HG03175 (cell line): ENCODE results near the gene SV2C.
"Not testable (repeated sequence)": the region's sequence is repeated elsewhere in the genome, so short reads cannot be mapped to it uniquely, and the experiment has no call there.

Experiments used
- ATAC-seq: cut with Tn5 transposase; IDR thresholded peaks from one replicate; pipeline ENCODE4 v1.9.1; 2021; ENCODE audit warnings: mild to moderate bottlenecking, moderate library complexity; ENCODE audit not compliant: unreplicated experiment

Gene SV2C

DNA sequence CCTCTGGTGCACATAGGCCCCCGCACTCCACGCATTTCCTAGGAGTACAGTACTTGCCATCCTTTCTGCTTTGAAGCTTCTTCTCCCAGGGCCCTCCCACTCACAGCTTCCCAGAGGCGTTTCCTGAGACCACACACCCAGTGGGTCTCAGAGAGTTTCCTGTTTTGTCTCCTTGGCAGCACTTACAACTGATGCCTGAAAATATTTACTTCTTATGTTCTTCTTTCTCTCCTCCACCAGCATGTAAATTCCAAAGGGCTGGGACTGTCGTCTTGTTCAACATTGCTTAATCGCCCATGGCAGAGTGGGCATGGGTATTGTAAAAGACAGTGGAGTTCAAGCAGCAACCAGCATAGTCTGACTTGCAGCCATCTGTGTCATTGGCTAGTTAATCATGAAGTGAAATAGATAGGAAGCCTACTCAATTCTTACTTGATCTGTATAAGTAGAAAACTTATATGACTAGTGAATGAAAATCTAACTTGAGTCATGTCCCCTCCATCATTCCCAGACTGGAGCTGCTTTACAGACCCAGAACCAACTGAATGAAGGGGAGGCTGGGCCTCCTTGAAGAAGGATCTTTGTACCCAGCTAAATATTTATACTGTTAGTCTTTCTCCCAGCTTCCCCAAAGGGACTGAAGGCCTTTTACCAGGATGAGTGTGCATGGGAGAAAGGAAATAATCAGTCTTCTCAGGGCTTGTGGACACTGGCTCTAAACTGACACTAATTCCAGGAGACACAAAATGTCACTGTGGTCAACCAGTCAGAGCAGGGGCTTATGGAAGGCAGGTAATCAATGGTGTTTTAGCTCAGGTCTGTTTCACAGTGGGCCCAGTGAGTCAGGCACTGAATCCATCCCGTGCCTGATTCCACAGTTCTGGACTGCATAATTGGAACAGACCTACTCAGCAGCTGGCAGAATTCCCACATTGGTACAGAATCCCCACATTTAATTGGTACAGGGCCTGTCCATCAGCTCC, 116.4 kb downstream of the SV2C start:
- no peak for ATAC-seq

DNA sequence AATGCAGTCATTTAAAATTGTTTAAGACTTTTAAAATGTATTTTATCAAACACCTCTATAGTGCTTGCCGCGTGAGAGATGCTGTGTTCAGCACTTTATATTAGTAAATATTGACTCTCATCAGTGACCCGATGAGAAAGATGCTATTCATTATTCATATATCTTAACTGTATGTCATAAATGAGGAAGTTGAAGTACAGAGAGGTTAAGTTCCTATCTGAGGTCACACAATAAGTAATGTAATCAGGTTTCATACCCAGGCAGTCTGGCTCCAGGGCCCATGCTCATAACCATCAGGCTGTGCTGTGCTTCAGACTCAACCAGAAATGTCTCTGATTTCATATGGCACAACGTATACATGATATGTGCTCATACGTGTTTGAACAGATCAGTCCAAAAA, 119.0 kb downstream of the SV2C start:
- no peak for ATAC-seq

DNA sequence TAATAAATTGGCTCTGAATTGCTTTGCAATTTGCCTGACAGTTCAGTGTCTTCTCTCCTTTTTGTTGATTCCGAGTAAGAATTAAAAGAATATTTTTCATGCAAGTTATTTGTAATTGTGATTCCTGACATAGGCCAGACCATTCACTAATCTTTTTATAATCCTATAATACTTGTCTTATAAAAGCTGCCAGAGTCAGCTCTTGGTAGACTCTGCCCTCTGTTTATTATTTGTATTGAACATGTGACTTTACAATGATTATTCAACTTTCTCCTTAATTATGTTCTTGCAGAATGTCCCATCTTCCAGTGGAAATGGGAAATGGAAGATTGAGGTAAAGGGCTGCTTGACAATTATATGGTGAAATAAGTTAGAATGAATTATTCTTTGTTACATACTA, 121.0 kb downstream of the SV2C start:
- no peak for ATAC-seq

DNA sequence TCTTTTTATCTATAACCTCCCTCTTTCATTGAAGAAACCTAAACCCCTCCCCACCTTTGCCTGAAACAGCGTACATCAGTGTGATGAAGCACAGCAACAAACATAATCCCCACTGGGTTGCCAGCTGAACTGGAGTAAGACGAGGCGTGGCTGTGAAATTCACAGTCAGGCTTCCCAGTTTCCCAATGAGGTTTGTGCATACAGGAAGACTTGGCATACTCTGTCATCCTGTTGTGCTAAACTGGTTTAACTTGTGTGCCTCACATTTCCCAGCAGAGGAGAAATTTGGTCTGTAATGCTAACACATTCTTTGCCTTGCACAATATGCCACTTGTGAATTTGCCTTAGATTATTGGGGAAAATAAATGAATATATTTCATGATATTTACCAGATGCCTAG, 121.5 kb downstream of the SV2C start:
- ATAC-seq, result no peak

DNA sequence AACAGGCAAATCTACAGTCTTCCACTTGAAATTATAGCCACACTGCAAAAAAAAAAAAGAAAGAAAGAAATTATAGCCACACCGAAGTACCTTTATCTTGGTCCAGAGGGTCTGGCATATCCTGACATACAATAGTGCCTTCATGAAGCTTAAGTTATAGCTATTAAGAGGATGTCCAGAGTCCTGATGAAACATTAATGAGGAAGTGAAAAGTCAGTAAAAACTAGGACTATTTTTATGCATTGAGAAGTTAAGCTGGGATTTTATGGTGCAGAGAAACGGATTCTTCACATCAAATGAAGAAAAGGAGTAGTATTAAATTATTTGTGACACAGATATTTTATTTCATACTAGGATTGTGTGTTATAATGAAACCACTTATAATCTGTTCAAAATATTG, 123.9 kb downstream of the SV2C start:
- no peak for ATAC-seq

DNA sequence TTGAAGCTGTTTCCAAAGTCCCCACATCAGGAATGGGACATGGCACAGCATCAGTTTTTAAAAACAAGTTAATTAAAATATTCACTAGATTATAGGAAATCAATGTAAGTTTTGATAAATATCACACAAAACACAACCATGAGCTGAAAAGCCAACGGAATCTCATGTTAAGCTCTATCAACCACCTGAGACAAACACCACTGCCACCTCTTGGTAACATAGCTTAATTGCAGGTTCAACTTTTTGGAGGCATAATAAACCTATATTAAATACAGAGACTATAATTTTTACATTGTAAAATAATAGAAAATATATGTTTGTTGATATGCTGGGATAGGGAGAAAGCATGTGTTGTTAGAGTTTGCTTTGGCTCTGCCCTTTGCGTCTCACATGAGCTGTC, 126.1 kb downstream of the SV2C start:
- ATAC-seq, result no peak

DNA sequence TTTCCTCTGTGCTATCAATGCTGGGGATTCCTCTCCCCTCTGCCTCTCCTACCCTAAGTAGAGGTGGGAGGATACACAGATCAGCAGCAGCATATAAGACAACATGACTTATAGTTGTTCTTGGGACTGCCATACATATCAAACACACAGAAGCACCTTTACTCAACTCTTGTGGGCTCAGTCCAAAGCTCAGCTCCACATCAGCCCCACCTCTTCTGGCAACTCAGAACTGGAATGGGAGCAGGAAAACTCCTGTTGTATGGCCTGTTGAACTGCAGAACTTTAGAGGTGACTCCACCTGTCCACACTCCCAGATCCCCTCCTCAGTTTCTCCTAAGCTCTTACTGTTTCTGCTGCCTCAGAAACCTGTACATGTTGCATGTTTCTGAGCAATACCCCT, 127.8 kb downstream of the SV2C start:
- ATAC-seq, result no peak

DNA sequence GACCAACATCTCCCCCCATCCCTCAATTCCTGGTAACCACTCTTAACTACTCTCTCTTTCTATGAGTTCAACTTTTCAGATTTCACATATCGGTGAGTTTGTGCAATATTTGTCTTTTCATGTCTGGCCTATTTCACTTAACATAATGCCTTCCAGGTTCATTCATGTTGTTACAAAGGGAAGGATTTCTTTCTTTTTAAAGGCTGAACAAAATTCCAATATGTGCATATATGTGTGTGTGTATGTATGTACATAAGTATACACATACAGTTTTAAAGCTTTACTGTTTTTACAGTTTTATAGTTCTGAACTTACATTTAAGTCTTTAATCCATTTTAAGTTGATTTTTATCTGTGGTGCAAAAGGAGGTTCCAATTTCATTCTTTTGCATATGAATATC, 130.7 kb downstream of the SV2C start:
- ATAC-seq, result no peak

DNA sequence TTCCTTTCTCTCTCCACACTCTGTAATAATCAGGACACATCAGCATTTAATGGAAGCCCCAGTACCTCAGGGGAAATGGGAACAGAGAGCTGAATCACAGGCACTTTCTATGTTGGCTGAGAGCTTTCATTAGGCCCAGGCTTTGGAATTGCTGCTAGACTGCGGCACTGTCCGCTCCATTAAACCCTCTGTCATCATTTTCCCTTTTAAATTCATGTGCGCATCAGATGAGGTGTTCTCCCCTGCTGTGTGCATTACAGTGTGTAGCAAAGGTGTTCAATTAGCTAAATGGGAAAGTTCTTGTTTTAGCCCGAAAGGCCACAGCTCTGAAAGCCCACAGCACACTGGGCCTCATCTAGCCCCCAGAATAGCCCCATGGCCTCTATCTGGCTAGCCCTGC, 133.6 kb downstream of the SV2C start:
- ATAC-seq, result no peak

DNA sequence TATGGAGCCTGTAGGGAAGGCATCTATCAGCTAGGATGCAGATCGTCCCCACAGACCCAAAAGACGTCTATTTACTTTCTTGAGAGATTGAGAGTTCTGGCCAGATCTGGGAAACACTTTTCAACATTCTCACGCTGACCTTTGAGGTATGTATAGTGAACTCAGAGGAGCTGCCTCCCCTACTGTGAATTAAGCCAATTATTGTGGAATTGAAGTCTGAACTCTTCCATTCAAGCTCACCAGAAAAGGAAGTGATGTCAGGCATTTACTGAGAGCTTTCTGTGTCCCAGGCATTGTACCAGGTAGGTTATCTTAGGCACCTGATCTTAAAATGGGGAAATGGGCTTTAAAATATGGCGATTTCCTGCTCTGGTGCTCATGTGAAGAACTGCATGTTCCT, 136.5 kb downstream of the SV2C start:
- no peak for ATAC-seq

DNA sequence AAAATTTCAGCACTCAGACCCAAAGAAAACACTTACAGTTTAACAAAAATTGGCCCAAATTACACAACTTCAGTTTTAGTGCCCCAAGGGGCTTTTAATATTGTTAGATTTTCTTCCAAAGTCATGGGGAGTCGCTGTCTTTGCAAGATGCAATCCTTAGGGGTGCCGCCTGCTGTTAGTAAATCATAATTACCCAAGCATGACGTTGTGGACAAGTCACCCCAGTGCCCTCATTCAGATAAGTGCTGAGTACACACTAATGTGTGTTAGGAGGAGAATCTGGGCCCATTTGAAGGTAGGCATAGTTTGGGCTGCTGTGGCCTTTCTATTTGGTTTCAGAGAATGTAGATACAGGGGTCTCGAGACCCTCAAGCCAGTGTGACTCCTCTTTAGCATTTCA, 138.1 kb downstream of the SV2C start:
- no peak for ATAC-seq

DNA sequence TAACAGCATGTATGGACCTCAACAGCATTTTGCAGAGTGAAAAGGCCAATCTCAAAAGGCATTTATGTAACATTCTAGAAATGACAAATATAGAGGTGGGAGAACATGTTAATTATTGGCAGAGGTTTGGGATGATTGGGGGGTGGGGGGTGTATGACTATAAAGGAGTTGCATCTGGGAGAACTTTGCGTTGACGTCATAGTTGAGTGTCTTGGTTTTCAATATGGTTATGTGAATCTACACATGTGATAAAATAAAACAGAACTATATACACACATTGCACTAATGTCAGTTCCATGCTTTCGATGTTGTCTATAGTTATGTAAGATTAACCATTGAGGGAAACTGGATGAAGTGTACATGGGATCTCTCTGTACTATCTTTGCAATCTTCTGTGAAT, 139.1 kb downstream of the SV2C start:
- no peak for ATAC-seq

DNA sequence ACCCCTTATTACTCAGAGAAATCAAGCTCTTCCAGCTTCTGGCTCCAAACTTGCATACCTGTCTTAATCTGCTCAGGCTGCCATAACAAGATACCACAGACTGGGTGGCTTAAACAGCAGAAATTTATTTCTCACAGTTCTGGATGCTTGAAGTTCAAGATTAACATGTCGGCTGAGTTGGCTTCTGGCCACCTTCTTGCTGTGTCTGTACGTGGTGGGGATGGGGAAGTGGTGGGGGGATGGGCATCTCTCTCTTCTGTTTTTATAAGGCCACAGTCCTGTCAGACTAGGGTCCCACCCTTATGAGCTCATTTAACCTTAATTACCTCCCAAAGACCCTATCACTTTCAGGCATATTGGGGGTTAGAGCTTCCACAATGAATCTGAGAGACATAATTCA, 140.5 kb downstream of the SV2C start:
- no peak for ATAC-seq

DNA sequence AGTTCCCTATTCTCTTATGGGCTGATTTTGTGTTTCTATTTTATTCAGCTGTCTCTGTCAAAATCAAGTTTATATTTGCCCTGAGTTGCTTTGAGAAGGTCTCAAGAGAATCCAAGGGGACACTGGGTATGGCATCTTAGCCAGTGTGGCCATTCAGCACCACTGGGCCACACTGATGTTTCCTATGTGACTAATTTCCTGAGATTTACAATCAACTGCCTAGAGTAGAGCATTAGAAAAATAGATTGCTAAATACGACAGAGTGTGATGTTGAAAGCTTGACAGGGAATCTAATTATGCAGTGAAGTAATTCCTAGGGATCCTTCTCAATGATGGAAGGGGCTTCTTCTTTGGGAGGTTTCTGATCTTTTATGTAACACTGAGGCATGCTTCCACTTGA, 141.7 kb downstream of the SV2C start:
- ATAC-seq, result no peak

DNA sequence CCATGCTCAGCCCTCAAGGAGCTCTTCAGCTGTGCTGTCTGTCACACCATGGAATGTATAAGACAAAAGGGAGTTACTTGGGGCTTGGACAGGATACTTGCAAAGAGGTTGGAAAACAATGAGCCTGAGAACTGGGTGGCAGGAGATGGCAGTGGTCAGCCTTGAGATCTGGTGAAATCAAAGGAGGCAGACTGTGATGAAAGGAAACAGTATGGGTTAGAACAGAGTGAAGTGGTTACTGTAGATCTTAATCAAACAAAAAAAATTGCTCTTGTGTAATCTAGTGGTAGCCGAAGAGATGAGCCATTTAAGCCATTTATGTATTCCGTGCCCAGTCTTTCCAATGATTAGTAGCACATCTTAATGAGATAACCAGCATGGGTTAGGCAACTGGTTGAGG, 142.2 kb downstream of the SV2C start:
- no peak for ATAC-seq

DNA sequence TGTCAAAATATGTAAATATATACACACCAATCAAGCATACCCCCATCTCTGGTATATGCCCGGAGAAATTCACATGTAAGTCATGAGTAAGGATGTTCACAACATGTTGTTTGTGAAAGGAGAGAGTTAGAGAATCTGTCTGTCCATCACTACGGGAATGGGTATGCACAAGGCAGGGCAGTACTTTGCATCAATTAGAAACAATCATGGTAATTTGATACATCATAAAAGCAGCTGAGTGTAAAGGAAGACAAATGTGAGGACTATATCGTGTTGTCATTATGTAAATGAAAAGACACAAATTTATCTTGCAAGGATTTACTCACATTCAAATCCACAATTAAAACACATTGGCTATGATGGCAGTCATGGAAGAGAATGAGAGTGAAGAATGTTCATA, 146.7 kb downstream of the SV2C start:
- no peak for ATAC-seq

DNA sequence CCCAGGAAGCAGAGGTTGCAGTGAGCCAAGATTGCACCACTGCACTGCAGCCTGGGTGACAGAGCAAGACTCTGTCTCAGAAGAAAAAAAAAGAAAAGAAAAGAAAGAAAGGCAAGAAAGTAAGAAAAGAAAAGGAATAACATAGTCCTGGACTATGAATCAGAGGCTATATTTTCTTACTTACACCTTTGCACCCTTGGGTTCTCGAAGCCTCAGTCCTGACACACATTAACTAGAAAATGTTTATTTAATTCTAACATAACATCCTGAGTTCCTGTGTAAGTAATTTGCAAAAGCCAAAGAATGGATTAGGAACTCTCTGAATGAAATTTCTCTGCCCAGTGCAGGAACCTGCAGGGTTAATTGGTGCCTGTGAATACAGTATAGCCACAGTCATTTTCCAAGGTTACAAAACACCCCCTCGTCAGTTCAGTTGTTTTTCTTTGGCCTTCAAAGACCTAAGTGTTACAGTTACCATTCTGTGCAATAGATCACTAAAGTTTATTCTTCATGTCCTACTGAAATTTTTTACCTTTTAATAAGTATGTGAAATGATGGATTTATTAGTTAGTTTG, 147.6 kb downstream of the SV2C start:
- ATAC-seq, result no peak

DNA sequence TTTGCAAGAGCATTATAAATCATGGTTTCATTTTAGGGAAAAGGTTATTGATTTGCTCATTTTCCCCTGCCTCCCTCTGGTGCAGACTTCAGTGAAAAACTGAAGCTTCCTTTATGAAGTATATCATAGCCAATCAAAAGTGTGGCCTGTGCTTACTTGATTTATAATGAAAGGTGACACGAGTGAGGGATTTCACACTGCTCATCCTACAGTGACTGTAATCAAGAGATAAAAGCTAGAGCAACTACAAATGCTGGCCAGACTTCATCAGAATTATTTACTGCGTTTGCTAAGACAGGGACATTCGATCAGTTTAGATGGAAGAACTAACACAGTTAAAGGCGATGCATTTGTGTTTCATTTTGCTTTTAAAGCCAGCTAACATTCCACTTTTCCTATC, 151.5 kb downstream of the SV2C start:
- ATAC-seq, result no peak

DNA sequence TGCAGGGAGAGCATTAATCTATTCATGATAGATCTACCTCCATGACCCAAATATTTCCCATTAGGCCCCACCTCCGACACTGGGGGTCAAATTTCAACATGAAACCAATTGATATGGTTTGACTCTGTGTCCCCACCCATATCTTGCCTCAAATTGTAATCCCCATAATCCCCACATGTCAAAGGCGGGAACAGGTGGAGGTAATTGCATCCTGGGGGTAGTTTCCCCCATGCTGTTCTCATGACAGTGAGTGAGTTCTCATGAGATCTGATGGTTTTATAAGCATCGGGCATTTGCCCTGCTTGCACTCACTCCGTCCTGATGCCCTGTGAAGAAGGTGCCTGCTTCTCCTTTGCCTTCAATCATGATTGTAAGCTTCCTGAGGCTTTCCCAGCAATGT, 153.5 kb downstream of the SV2C start:
- no peak for ATAC-seq

DNA sequence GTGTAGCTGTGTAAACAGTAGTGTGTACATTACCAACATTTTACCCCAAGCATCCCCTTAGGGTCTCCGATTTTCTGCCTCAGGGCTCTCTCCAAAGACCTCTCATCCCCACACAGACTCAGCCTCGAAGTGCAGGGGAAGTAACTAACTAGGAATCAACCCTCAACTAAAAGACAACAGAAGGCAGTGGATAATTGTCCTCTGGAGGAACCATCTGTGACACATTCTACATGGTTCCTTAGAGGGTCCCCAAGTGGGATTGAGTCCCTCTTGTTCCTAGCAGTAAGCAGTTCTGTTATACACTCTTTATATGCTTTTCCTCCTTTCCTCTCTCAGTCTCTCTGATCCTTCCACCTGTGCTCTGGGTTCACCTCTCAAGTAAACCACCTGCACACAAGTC, 157.2 kb downstream of the SV2C start:
- ATAC-seq, result no peak

DNA sequence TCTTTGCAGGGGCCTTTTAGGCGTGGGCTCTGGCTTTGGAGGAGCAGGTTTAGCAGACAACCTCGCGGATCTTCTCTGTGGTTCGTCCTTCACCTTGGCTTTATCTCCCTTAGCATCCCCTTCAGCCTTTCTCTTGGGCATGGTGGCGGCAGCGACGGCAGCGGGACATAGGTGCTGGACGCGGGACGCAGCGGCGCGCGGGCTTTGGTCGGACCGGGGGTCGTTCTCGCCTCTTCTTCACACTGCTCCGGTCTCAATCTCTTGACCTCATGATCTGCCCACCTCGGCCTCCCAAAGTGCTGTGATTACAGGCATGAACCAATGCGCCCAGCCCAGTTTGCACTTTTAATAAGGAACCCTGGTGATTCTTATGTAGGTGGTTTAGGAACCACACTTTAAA, 159.0 kb downstream of the SV2C start:
- not testable (repeated sequence) for ATAC-seq

DNA sequence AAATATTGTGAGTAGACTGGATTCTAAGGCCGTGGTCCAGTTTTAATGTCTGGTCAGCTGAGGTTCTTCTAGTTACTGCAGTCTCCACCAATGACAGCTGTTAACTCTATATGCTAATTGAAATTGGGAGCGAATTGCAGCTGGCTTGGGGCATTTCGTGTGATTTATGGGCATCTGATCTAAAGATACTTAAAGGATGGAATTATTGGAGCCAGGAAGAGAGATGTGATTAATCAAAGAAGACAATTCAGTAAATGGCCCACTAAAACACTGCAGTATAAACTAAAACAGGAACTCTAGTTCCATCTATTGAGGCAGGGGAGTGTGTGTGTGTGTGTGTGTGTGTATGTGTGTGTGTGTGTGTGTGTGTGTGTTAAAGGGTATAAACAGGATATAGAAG, 162.4 kb downstream of the SV2C start:
- no peak for ATAC-seq

DNA sequence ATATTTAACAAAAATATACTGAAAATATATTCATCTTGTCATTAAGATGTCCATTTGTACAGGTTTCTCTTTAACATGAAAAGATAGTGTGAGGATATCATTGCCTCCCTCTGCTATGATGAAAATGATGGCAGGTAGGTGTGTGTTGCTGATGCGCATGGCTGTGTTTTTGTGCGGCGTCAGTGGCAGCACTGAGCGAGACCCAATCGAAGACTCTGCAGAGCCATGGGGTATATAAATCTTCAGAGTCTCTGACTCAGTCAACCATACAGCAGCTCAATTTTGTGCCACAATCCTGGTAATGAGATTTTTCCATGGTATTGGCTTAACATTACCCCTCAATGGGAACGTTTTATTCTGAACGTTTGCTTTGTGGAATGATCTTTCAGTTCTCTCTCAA, 166.4 kb downstream of the SV2C start:
- no peak for ATAC-seq
